Measurements from ENCODE around the gene CZIB.

DNA sequence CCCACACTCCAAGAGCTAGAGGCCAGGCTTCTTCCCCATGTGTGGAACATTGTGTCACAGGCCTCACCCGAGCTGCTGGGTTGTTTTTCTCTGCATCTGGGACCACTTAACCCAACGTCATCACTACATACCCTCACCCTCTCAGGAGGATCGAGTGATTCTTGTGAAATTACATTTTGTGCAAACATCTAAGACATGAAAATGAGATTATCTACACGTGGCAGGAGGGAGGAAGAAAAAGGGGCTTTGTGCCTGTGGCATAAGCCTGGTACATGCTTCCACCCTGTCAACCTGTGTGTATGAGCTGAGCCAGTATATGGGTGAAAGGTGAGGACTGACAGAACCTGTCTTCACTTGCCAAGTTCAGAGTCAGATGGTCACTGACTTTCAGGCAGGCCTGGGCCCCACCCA lies 22.2 kb downstream of the CZIB start:
- TF ChIP-seq, protein P1, sequence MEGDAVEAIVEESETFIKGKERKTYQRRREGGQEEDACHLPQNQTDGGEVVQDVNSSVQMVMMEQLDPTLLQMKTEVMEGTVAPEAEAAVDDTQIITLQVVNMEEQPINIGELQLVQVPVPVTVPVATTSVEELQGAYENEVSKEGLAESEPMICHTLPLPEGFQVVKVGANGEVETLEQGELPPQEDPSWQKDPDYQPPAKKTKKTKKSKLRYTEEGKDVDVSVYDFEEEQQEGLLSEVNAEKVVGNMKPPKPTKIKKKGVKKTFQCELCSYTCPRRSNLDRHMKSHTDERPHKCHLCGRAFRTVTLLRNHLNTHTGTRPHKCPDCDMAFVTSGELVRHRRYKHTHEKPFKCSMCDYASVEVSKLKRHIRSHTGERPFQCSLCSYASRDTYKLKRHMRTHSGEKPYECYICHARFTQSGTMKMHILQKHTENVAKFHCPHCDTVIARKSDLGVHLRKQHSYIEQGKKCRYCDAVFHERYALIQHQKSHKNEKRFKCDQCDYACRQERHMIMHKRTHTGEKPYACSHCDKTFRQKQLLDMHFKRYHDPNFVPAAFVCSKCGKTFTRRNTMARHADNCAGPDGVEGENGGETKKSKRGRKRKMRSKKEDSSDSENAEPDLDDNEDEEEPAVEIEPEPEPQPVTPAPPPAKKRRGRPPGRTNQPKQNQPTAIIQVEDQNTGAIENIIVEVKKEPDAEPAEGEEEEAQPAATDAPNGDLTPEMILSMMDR (IDR thresholded peaks at IDR 0.05), result no peak
- TF ChIP-seq POLR2A (IDR thresholded peaks at IDR 0.05), result no peak
- TF ChIP-seq POLR2AphosphoS5 (IDR thresholded peaks at IDR 0.05), result peak in 2 of 3 donors; percentile 9 to 85

All from transverse colon (tissue), 4 donors.